Chondrocyte (in vitro differentiated cells): ENCODE data around the gene HYAL3. TPM values are rescaled to one million over a fixed set of nuclear protein-coding genes. Genes with fewer than 3 reads are reported as not detected.

ENCODE experiments used
- DNase-seq: peaks from one replicate; pipeline ENCODE4 v3.0.0; 2021; ENCODE audit warnings: mixed read lengths, low spot score
- H3K27ac Mint-ChIP-seq: one replicate; pipeline ENCODE4 v1.8.0; 2021; ENCODE audit warnings: mild to moderate bottlenecking, moderate library complexity, mixed read lengths; ENCODE audit not compliant: unreplicated experiment
- H3K27me3 Mint-ChIP-seq: 2 replicates; pipeline ENCODE4 v1.8.0; 2021; ENCODE audit warnings: low read depth, mixed read lengths
- H3K36me3 Mint-ChIP-seq: 2 replicates; pipeline ENCODE4 v1.8.0; 2021; ENCODE audit warnings: low read depth, mixed read lengths
- H3K4me1 Mint-ChIP-seq: 2 replicates; pipeline ENCODE4 v1.8.0; 2021; ENCODE audit warnings: low read depth, mild to moderate bottlenecking, mixed read lengths
- H3K4me3 Mint-ChIP-seq: one replicate; pipeline ENCODE4 v1.8.0; 2021; ENCODE audit warnings: mild to moderate bottlenecking, moderate library complexity, mixed read lengths; ENCODE audit not compliant: unreplicated experiment
- H3K9me3 Mint-ChIP-seq: 2 replicates; pipeline ENCODE4 v1.8.0; 2021; ENCODE audit warnings: low read depth, mixed read lengths
- total RNA-seq: library from RNA; stranded (reverse); gene quantifications from 3 replicates; pipeline ENCODE4 v1.2.1, GENCODE V29; 2021
- TF ChIP-seq, protein P1 (sequence below): fragments of 200-600 bp; sonication (generic); IDR thresholded peaks from 2 replicates; pipeline ENCODE4 v1.5.0; 2021; ENCODE audit warnings: antibody characterized with exemption, mild to moderate bottlenecking, moderate library complexity

HYAL3 gene
- total RNA-seq, 1 donor from 2014 or later, result 5.4 TPM

DNA sequence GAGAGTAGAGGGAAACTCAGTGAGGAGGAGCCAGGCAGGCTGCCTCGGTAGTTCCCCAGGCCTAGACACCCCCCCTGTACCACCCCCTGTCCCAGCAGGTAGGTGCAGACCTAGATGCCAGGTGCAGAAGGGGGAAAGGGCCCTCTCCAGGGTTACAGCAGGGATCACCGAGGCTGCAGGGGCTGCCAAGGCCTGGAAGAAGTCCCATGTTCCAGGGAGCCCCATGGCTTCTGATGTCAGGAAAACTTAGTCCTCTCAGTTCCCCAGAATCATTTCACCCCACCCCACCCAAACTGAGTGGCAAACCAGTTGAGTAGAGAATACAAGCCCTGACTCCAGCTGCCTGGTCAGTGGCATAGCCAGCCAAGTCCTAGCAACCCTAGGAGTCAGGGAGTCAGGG is 37.7 kb downstream of the HYAL3 start:
- DNase-seq, result no peak
- Mint-ChIP-seq H3K27ac (peak overlapping the region; percentile 94), H3K4me1 (peaks cover 64% of the 10 kb centered on the region), H3K9me3 (no peaks in the 10 kb centered on the region), H3K36me3 (peaks cover 10% of the 10 kb centered on the region), H3K27me3 (no peaks in the 10 kb centered on the region), H3K4me3 (peak overlapping the region; percentile 71)
- TF ChIP-seq, protein P1, sequence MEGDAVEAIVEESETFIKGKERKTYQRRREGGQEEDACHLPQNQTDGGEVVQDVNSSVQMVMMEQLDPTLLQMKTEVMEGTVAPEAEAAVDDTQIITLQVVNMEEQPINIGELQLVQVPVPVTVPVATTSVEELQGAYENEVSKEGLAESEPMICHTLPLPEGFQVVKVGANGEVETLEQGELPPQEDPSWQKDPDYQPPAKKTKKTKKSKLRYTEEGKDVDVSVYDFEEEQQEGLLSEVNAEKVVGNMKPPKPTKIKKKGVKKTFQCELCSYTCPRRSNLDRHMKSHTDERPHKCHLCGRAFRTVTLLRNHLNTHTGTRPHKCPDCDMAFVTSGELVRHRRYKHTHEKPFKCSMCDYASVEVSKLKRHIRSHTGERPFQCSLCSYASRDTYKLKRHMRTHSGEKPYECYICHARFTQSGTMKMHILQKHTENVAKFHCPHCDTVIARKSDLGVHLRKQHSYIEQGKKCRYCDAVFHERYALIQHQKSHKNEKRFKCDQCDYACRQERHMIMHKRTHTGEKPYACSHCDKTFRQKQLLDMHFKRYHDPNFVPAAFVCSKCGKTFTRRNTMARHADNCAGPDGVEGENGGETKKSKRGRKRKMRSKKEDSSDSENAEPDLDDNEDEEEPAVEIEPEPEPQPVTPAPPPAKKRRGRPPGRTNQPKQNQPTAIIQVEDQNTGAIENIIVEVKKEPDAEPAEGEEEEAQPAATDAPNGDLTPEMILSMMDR, result no peak

DNA sequence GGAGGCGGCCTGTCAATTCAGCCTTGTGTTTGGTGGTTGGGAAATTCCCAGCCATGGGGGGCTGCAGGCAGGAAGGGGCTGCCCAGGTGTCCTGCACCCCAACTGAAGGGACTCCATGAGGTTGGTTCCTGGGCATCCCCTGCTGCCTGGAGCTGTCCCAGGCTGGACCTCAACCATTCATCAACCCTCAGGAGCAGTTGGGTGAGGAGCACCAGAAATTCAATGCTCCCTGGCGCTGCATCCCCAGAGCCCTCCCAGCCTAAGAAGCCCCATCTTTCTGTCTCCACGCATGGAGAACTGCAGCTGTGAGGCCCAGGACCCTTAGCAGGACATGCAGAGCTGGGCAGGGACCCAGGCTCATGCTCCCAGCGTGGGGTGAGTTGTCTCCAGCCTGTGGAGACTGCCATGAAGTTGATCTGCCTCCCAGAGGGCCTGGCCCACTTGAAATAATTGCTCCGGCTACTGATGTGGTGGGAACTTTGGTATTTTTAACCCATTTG is 38.2 kb downstream of the HYAL3 start:
- peak overlapping the region; percentile 94 for H3K27ac Mint-ChIP-seq
- H3K36me3 Mint-ChIP-seq, result peaks cover 13% of the 10 kb centered on the region
- H3K9me3 Mint-ChIP-seq, result no peaks in the 10 kb centered on the region
- DNase-seq, result no peak
- peaks cover 60% of the 10 kb centered on the region for H3K4me1 Mint-ChIP-seq
- no peaks in the 10 kb centered on the region for H3K27me3 Mint-ChIP-seq
- TF ChIP-seq, protein P1, result no peak
- H3K4me3 Mint-ChIP-seq, result peak overlapping the region; percentile 71

DNA sequence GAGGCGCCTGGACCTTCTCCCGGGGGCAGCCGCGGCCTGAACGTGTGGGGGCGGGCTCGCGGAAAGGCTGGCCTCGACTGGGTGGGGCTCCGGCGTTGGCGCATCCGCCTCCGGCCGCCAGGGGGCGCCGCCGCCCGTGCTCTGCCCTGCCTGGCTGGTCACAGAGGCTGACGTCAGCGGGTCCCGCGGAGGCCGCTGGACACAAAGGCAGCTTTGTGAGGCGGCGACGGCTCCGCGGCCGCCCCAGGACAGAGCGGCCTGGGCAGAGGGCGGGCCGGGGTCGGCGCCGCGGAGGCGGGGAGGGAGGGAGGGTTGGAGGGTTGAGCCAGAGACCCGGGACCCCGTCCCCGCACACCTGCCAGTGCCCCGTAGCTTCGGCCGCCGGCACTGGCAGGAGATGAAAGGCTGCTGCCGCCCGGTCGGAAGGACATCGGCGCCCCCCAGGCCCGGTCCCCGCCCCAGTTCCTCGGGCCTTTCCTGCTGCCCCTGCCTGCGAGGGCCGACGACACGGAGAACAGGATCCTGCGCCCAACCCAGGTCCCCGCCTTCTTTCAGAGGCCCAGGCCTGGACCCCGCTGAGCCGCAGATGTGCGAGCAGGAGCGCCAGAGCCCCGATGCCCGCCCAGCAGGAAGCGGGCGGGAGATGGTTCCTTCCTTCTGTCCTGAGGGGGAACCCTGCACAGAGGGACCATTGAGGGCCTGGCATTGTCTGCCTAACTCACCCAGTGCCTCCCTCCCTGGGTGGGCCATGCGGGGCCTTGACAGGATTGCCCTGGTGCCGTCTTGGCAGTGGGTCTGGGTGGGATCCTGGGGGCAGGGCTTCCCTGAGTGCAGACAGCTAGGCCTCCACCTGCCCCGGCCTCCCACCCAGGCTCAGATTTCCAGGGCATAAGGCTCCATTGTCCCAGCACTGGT is 38.9 kb downstream of the HYAL3 start:
- no peak for DNase-seq
- H3K27me3 Mint-ChIP-seq, result no peaks in the 10 kb centered on the region
- H3K4me1 Mint-ChIP-seq, result peaks cover 56% of the 10 kb centered on the region
- peak overlapping the region; percentile 71 for H3K4me3 Mint-ChIP-seq
- TF ChIP-seq, protein P1, result peak; percentile 94
- no peaks in the 10 kb centered on the region for H3K9me3 Mint-ChIP-seq
- peak overlapping the region; percentile 94 for H3K27ac Mint-ChIP-seq
- H3K36me3 Mint-ChIP-seq, result peaks cover 13% of the 10 kb centered on the region

DNA sequence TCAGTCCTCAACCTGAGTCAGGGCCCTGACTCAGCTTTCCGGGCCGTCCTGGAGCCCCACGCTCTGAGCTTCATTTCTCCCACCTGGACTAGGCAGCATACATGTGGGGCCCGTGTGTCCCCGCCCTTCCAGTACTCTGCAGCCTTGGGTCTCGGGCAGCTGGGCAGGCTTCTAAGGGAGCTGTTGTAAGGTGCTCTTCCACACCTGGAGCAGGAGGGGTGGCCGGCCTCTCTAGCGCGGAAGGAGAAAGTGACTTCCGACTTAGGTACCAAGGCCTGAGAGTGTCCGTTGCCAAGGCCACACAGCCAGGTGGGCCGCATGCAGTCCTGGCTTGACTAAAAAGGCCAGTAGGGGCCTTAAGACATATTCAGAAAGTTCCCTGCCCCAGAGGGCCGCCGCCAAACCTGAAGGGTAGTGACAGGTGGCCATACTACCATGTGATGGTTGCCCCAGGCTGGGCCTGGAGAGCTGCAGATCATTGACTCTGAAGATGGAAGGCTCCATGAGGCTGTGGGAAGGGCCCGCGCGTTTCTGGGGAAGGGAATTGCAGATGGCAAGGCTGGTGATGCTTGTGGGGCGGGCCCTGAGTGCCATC is 39.7 kb downstream of the HYAL3 start:
- peak overlapping the region; percentile 93 for H3K27ac Mint-ChIP-seq
- DNase-seq, result no peak
- peak overlapping the region; percentile 62 for H3K4me3 Mint-ChIP-seq

DNA sequence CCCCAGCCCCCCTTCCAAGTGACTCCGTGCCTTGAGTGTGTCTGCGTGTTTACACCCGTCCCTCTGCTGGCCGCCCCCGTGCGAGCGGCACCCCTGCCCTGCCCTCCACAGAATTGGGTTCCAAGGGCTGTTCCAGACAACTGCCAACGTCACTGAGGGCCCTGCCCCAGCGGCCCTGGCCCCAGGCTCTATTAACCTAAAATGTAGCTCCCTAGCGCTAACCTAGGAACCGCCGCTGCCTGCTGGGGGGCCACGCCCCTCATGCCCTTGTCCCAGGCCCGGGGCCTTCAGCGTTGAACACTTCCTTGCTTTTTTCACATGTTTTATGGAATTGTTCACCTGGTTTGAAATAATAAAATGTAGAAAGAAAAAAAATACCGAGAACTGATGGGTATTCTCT is 40.2 kb downstream of the HYAL3 start:
- Mint-ChIP-seq H3K27ac (peak overlapping the region; percentile 93), H3K4me1 (peaks cover 43% of the 10 kb centered on the region), H3K9me3 (no peaks in the 10 kb centered on the region), H3K27me3 (no peaks in the 10 kb centered on the region), H3K36me3 (peaks cover 13% of the 10 kb centered on the region), H3K4me3 (no peak overlapping the region)
- TF ChIP-seq, protein P1, result no peak
- DNase-seq, result no peak

More for the DNA sequence above, 39.7 kb downstream of the HYAL3 start:
- H3K4me1 Mint-ChIP-seq, result peaks cover 49% of the 10 kb centered on the region
- TF ChIP-seq, protein P1, result no peak
- H3K36me3 Mint-ChIP-seq, result peaks cover 13% of the 10 kb centered on the region
- H3K27me3 Mint-ChIP-seq, result no peaks in the 10 kb centered on the region
- H3K9me3 Mint-ChIP-seq, result no peaks in the 10 kb centered on the region
